HuH-7.5 (cell line): ENCODE measurements around the gene HTR1D.

Experiments
- DNase-seq: peaks from one replicate; pipeline ENCODE4 v3.0.0; 2011; ENCODE audit warnings: low spot score

Gene HTR1D

DNA sequence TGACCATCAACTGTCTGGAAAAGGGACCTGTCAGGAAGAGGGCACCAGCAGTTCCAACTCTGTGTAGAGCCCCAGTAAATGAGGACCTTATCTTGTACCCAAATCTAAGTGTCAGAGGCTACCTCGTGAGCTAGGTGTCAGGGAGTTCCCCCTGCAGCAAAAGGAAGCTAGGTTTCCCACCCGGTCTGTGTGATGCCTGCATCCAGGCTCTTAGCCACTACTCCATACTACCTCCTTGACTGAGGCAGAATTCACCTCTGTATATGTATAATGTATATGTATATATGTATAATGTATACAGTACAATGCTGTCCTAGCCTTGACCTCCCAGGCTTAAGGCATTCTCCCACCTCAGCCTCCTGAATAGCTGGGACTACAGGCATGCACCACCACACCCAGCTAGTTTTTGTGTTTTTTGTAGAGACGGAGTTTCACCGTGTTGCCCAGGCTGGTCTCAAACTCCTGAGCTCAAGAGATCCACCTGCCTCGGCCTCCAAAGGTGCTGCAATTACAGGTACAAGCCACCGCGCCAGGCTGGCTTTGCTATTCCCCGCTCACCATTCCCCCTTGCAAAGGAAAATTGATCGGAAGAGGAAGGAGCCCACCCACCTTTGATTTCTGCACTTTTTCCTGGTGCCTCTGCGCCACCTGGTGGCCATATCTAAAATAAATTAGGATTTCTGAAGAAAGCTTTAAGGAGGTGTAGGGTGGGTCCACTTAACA is 32.9 kb downstream of the HTR1D start:
- no peak for DNase-seq

DNA sequence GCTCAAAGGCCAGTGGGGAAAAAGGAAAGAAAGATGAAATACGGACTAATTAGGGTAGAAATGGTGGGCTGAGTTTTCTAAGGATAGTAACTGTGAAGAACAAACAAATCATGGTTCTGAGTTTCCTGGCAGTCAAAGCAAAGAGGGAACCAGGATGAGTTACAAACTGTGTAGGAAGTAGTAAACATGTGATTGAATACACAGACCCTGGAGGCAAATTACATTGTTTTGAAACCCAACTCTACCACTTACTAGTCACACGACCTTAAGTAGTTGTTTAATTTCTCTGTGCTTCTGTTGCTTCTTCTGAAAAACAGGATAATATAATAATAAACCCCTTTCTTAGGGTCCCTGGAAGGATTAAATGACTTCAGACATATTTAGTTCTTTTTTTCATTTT is 37.4 kb downstream of the HTR1D start:
- DNase-seq = no peak

DNA sequence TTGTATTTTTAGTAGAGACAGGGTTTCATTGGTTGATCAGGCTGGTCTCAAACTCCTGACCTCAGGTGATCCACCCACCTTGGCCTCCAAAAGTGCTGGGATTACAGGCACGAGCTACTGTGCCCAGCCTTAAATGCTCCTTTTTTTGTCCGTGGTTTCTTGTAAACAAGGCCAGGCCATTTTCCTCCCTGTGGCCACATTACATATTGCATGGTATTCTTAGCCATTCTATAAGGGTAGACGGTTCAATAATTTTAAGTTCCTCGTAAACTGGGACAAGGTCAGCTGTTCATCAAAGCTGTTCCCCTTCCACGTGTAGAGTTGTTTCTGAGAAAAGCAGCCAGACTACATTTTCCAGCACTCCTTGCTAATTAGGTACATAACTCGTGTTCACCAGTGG is 38.4 kb downstream of the HTR1D start:
- peak; percentile 56 for DNase-seq

DNA sequence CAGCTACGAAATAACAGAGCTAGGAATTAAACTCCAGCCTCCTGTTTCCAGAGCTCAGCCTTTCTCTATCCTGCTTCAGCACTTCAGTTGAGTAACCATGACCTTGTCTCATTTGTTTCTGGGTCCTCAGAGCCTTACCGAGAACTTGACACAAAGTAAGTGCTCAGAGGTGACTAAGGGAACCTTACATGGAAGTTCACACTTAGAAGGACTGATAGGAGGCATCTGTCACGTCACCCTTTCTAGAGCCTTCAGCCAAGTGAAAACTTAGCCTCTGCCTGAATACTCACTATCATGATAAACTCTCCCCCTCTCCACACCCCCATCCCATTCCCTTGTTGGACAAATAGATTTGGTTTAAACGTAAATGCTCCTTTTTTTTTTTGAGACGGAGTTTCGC is 38.9 kb downstream of the HTR1D start:
- no peak for DNase-seq

DNA sequence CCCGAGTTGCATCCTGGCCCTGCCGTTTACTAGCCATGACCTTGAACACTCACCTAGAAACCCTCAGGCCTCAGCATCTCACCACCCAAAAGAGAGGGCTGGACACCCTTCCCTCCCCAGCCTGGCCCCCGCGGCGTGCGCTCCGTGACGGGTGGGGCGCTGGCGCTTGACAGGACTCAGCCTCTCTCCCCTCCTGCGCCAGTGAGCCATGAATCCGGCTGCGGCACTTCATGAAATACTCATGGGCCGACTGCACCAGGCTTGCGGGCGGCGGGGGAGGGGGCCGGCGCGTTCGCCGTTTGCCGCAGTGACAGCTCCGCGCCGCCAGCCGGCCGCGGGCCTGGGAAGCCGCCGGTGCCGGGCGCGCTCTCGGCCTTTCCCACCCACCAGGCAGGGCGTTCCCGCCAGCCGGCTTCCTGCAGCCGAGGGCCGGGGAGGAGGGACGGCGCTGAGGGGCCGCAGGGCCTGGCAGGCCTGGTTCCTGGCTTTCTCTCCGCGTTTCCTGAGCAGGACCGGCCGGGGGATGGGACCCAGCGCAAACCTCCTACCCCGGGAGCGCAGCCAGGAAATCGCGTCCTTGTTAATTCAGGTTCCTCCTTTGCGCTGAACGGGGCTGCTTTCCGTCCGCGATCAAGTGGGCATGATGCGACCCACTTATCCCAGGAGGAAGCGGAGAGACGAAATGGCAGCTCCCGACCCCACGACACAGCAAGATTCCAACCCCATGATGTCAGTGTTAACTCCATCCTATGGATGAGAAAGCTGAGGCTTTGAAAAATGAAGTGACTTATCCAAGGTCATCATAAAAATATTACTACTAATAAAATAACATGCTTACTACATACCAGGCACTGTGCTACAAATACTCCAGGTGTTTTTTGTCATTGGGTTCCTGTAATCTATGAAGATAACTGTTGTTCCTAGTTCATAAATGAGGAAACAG is 39.6 kb downstream of the HTR1D start:
- peak; percentile 68 for DNase-seq

DNA sequence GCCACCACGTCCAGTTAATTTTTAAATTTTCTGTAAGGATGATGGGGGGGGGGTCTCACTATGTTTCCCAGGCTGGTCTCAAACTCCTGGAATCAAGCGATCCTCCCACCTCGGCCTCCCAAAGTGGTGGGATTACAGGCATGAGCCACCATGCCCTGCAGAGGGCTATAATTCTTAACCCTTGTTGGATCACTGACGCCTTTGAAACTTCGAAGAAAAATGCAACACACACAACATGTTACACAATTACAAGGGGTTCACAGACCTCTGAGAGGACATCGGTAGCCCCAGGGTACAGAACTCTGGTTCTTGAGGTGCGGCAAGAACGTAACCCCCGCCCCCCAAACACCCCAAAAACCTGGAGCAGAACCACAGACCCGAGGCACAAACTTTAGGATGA is 40.3 kb downstream of the HTR1D start:
- no peak for DNase-seq

DNA sequence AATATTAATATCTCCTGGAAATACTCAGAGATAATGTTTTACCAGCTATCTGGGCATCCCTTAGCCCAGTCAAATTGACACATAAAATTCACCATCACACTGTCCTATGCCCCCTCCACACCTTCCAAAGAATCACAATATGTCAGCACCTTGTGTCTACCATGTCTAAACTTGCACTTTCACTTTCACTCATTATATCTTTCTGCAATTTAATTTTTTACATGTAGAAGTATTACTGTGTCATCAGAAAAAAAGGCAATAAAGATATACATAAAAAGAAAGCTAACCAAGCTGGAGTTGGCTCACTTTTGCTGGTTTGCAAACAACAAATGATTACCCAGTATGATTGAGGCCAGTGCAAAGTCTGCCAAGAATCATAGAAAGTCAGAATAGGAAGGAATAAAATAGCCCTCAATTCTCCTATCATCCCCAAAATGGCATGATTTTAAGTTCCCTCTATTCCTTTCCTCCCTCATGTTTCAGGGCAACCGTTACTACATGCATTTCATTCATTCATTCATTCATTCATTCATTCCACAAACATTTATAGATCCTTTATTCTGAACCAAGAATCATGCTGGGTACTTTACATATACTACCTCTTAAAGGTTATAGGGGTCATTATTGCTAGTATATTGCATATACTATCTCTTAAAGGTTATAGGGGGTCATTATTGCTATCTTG is 42.7 kb downstream of the HTR1D start:
- DNase-seq = no peak

DNA sequence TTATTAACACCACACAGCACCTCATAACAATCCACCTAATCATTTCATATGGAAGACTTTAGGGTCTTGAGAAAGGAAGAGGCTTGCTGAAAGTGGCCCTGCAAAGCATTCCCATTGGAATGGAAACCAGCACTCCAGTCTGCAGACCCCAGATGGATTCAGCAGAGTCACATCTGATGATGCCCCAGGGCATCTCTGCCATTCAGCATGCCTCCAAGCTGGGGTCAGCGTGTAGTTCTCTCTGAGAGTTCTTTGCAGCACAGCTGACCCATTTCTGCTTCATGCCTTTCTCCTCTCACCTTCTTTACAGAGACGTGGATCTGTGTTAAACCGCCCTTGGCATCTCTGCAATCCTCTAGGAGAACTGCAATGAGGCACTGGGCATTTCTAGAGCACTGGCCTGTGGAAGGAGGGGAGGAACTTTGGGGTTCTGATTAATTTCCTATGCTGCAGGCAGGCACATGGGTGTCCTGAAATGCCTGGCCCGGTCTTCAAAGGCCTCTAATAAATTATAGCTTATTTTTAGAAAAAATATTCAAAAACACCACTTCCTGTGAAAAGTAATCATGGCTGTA is 46.0 kb downstream of the HTR1D start:
- DNase-seq = no peak

DNA sequence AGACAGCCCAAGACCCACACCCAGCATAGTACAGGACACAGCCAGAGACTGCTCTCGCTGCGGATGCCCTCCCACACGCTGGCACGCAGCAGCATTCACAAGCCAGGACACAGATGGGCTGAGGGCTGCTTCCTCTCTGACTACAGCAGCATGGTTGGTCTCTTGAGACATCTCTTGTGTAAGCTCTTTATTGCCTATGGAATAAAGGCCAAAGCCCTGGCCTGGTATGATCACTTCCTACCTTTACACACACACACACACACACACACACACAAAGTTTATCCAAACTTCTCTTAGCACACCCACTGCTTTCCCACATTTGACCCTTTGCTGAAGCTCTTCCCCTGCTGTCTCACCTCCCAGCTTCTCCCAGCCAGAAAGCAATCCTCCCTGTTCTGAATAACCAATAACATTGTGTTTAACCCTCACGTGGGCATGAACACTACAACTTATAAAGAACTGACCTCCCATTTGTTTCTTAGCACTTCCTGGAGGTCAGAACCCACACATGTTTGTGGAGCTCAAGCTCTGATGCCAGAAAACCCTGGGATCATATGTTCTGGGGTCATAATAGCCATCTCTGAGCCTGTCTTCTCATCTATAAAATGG is 47.5 kb downstream of the HTR1D start:
- no peak for DNase-seq

DNA sequence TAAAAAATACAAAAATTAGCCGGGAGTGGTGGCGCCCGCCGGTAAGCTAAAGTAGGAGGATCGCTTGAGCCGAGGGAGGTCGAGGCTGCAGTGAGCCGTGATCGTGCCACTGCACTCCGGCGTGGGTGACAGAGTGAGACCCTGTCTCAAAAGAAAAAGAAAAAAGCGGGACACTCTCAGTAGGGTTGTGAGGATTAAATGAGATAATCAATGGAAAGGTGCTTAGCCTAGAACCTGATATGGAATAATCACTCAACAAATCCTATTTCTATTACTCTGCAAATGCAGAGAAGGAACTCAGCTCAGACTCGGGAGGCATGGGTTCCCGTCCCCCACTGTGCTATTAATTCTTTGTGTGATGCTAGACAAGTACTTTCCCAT is 48.1 kb downstream of the HTR1D start:
- no peak for DNase-seq

DNA sequence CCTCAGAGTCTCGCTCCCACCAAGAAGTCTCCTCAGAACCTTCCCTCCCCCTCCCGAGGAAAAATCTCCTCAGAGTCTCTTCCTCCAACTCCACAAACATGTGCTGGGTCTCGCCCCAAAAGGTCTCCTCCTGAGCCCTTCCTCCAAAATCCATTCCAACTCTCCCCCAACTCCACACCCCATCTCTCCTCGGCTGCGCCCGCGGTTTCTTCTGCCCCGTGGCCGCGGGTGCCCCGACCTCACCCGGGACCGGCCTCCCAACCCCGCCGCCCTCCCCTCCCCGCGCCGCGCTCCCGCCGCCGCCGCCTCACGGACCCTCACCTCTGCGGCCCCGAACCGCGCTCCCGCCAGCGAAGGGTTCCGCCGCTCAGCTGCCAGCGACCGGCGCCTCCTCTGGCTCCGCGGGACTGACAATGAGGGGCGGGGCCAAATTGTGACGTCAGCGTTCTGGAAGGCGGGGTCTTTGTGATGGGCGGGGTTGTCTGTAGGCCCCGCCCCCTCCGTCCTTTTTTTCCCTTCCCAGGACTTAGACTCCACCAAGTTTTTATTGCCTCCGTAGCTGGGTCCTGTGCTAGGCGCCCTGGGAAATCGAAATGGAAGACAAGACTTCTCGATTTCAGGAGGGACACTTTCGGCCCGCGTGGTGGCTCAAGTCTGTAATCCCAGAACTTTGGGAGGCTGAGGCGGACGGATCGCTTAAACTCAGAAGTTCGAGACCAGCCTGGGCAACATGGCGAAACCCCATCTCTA is 48.7 kb downstream of the HTR1D start, which contains the start of gene LUZP1:
LUZP1 (minus strand) TSS at position 412 of the 750 bp plus-strand sequence.
- DNase-seq = peak; percentile 63

DNA sequence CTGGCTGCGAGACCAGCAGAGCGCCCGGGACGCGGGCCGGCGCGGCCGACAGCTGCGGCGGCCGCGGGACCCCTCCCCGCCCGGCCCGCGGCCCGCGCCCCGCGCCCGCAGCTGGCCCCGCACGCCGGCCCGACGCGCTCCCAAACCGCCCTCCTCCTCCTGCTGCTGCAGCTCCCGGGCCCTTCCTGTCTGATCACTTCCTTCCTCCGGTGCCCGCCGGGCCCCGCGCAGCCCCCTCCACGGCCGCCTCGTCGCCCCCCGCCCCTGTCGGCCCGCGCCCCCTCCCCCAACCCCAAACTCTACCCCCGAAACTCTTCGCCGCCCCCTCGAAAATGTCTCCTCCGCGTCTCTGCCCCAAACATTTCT is 49.2 kb downstream of the HTR1D start:
- DNase-seq = no peak

DNA sequence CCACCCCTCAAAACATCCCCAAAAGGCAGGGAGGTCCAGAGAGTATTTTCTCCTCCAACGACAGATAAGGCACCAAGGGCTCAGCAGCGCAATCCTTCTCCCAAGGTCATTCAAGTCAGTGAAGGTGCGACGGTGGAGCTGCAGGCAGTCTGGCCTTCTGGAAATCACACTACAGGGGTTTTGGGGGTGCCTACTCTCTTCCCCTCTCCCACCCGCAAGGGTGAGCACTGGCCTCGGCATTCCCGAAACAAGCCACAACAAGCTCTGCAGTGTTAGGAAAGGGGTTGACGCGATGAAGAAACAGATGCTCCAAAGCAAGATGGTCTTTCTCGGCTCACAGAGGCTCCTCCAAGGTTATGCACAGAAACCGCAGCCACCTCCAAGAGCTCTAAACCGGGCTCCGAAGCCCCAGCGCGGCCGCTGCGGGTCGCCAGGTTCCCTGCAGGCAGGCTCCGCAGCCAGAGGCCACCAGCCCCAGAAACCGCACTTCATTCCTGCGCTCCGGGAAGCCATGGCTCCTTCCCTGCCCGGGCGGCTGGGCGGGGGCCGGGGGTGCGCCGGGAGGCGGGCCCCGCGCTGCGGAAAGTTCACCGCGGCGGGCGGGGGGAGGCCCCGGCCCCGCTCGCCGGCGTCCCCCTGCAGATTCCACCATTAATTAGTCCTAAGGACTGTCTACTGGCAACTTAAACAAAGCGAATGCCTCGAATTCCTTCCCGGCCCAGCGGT is 49.8 kb downstream of the HTR1D start:
- peak; percentile 67 for DNase-seq

DNA sequence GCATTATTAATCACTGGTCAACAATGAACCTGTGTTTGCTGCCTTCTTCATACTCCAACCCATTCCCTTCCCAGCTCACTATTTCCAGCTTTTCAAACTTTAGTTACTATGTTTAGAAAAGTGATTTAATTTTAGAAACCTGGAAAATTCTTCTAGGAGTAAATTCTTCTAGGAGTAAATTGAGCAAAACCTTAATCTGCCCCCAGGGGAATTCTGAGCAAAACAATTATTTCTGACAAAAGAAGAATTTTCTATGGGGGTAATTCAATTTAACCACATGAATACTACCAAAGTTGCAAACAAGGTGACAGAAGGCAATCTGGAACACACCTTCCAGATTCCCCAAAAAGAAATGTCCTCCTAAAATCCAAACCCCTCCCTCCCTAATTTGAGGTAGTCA is 50.4 kb downstream of the HTR1D start:
- no peak for DNase-seq

DNA sequence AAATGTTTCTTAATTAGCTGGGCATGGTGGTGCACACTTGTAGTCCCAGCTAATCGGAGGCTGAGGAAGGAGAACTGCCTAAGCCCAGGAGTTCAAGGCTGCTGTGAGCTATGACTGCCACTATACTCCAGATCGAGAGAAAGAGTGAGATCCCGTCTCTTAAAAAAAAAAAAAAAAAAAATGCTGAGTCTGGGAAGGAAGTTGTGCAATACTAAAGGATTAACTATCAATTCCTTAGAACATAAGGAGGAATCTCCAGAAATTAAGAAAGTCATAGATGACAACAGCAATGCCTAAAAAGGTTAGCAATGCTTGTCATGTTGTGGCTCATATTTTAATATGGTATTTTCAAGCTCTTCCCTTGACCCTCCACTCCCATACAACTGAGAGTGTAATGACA is 53.9 kb downstream of the HTR1D start:
- no peak for DNase-seq

DNA sequence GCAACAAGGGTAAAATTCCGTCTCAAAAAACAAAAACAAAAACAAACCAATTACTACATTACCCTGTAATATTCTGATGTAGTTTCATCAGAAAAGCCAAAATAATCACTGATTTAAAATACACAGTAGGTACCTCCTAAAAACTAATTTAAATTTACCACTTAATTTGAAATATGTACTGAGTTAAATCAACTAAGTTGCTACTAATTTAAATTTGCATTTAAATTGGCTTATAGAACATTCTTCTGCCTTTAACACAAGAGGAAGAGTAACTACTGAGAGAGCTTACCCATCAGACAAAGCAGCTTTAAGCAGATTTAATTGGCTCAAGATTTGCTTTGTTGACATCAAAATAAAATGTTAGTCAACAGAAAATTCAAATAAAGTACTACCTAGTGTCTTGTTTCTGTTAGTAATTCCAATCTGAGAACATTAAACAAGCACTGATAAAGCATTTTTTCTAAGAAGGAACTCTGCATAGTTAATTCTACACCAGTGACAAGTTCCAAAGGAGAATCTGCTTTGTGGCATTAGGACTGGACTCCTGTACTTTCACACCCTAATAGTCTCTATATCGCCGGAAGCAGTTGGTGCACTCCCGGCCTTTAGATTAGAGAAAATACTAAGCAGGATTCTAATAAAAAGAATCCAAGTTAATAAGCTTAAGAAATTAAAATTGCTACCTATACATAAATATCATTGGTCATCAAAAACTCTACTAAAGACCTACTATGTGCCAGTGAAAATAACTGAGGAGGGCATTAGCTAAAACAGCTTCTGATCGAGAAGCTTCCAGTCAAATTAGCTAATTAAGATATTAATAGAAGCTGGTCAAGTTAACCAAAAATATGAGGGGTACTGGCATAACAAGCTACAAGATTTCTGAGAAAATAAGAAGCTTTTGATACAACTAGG is 57.1 kb downstream of the HTR1D start:
- DNase-seq = no peak

DNA sequence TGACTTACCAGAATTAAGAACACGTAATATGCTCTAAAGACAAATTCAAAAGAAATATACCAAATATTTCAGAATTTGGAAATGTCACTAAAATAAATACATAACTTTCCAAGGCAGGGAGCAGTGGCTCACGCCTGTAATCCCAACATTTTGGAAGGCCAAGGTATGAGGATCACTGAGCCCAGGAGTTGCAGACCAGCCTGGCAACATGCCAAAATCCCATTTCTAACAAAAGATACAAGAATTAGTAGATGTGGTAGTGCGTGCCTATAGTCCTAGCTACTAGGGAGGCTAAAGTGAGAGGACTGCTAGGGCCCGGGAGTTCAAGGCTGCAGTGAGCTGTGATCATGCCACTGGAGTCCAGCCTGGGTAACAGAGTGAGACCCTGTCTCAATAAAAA is 60.4 kb downstream of the HTR1D start:
- DNase-seq = no peak

DNA sequence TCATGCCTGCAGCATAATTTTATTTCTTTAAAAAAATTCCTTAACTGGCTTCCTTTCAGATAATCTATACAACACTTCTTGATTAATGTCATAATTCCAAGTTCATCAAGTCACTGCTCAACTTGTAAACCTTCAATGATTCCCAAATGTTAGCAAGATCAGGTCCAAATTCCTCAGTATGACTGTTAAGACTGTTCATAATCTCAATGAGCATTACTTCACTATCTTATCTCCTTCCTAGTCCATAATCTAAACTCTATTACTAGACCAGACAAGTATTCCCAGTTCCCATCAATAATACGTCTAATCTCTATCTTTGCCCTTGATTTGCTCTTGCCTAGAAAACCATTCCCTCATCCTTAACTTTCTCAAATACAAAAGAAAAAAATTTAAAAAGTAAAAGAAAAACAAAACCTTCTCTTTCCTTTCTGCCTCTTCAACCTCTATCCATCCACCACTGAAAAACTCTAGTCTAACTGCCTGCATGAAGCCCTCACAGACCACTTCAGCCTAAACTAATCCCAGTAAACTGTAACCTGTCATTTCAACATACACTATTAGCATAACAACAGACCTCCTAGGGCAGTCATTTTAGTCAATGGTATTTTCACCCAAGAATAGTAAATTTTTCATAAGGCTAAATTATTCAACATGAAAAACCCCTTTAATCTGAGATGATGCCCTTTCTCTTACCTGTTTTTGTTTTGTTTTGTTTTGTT is 64.2 kb downstream of the HTR1D start:
- DNase-seq = no peak

DNA sequence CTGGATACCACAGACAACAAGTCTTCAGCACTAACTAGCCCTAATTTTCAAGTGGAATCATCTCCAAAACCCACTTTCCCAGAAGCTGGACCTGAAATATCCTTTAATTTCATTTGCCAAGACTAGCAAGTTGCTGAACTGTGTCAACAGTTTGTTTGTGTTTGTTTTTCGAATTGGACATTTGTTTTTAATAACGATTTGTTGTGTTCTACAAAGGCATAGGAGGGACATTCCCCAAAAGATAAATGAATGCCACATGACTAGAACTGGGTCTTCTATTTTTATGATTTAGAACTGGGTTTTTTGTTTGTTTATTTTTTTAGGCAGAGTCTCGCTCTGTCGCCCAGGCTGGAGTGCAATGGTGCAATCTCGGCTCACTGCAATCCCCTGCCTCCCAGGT is 66.6 kb downstream of the HTR1D start:
- DNase-seq = no peak
